Mammary epithelial cell (primary cell): ENCODE measurements around the gene SH3GL1.

Experiments used
- CTCF ChIP-seq, 2 donors: IDR thresholded peaks in 1 of 2; conservative IDR thresholded peaks in 1 of 2; 2 replicates each; pipeline ENCODE4 v1.5.1; 2011 to 2012; ENCODE audit warnings: inconsistent platforms in 2 of 2, low read length in 2 of 2, mild to moderate bottlenecking in 2 of 2, control low read depth in 1 of 2, low read depth in 1 of 2; ENCODE audit not compliant: insufficient read depth in 1 of 2; ENCODE audit errors: extremely low read depth in 1 of 2
- EZH2 ChIP-seq: IDR thresholded peaks from 2 replicates; pipeline ENCODE4 v1.6.1; 2012; ENCODE audit warnings: low read length, inconsistent platforms, borderline replicate concordance

GRCh38 chr19:4385291-4386040, 14.9 kb downstream of the SH3GL1 start:
- TF ChIP-seq CTCF (conservative IDR thresholded peaks at IDR 0.05 in 1 of 2, IDR thresholded peaks at IDR 0.05 in 1 of 2; ENCODE audit: extremely low read depth in 1 of 2, insufficient read depth in 1 of 2, low read depth in 1 of 2, low read length in 2 of 2) = no peak
- TF ChIP-seq EZH2 = no peak
